Astrocyte (in vitro differentiated cells and primary cell): ENCODE results near the gene CEP128.

Experiments
- EZH2 ChIP-seq: IDR thresholded peaks from 2 replicates; pipeline ENCODE4 v1.6.1; 2012; ENCODE audit warnings: mild to moderate bottlenecking, low read length, inconsistent platforms; ENCODE audit not compliant: insufficient read depth
- TF ChIP-seq, protein P1 (sequence below): IDR thresholded peaks from 2 replicates; pipeline ENCODE4 v1.5.1; 2011; ENCODE audit warnings: low read depth, mild to moderate bottlenecking, inconsistent platforms, low read length, moderate library complexity; ENCODE audit not compliant: insufficient read depth

DNA sequence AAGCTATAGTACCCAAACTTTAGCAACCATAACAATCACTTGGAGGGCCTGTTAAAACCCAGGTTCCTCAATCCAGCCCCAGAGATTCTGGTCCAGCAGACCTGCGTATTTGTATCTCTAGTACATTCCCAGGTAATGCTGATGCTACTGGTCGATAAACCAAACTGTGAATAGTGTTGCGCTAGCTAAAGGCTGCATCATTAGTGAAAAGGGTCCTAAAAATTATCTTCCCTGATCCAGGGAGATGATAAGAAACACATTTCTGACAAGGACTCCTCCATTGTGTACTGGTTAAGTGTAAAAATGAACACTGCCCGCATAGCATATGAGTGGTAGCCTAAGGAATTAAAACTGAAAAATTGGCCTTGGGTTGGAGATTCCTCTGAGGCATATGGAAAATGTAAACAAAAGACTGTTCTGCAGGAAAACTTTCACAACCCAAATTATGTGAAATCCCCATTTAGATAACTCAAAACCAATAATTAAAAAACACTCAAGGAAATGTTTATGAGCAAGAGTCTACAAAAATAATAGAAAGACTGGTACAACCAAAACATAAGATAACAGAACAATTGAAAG lies 322.7 kb downstream of the CEP128 start:
- TF ChIP-seq, protein P1, sequence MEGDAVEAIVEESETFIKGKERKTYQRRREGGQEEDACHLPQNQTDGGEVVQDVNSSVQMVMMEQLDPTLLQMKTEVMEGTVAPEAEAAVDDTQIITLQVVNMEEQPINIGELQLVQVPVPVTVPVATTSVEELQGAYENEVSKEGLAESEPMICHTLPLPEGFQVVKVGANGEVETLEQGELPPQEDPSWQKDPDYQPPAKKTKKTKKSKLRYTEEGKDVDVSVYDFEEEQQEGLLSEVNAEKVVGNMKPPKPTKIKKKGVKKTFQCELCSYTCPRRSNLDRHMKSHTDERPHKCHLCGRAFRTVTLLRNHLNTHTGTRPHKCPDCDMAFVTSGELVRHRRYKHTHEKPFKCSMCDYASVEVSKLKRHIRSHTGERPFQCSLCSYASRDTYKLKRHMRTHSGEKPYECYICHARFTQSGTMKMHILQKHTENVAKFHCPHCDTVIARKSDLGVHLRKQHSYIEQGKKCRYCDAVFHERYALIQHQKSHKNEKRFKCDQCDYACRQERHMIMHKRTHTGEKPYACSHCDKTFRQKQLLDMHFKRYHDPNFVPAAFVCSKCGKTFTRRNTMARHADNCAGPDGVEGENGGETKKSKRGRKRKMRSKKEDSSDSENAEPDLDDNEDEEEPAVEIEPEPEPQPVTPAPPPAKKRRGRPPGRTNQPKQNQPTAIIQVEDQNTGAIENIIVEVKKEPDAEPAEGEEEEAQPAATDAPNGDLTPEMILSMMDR, result no peak
- no peak for TF ChIP-seq EZH2
